Right forelimb (tissue), 1 donor: ENCODE measurements around the gene CDK10.
A peak's percentile ranks its signal among the peaks of the same experiment; 100 is the strongest.
"Not testable (repeated sequence)": the region's sequence is repeated elsewhere in the genome, so short reads cannot be mapped to it uniquely, and the experiment has no call there.

Experiments used
- DNase-seq: peaks from one replicate; pipeline ENCODE4 v3.0.0-alpha.2; 2018

CDK10 gene, protein sequence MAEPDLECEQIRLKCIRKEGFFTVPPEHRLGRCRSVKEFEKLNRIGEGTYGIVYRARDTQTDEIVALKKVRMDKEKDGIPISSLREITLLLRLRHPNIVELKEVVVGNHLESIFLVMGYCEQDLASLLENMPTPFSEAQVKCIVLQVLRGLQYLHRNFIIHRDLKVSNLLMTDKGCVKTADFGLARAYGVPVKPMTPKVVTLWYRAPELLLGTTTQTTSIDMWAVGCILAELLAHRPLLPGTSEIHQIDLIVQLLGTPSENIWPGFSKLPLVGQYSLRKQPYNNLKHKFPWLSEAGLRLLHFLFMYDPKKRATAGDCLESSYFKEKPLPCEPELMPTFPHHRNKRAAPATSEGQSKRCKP

GRCh38 chr16:89686520-89687091 is at the start of gene CDK10:
CDK10 (plus strand) TSS chr16:89686689; CDS start chr16:89686711, 22 bp downstream.
- peak; percentile 97 for DNase-seq

- DNase-seq = no peak
These were observed 49.1 kb upstream of the CDK10 start for GRCh38 chr16:89637379-89637778.

- DNase-seq = no peak
These were observed 48.0 kb upstream of the CDK10 start for GRCh38 chr16:89638455-89638854.

DNA sequence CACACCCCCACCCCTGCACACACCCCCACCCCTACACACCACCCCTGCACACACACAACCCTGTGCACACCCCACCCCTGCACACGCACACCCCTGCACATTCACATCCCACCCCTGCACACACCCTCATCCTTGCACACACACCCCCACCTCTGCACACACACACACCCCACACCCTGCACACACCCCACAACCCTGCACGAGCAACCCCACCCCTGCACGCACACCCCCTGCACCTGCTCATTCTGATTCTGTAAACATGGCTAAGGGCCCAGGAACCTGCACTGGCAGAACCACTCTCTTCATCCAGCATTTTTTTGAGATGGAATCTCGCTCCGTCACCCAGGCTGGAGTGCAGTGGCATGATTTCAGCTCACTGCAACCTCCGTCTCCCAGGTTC is 47.1 kb upstream of the CDK10 start:
- DNase-seq = no peak

DNA sequence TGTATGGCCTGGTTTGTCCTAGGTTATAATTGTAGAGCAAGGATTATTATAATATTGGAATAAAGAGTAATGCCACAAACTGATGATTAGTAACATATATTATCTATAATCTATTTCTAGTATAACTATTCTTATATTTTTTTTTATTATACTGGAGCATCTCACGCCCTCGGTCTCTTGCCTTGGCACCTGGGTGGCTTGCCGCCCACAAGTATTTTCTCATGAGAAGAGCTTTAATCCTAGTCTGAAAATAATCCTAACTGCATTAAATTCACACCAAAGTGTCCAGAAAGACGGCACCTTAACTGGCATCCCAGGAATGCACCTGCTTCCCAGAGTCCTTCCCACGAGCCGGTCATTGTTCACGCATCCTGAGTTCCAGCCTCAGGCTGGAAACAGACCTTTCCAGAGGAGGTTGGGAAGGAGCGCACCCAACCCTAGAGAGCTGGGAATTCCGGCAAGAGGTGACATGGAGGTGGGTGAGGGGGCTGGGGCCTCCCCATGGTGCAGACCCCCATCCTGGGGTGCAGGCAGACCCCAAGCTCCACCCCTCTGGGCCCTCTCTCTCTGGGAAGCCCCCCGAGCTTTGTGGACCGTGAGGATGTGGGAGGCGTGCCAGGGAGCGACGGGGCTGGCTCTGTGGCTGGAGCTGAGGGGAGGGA is 44.9 kb upstream of the CDK10 start:
- no peak for DNase-seq

DNA sequence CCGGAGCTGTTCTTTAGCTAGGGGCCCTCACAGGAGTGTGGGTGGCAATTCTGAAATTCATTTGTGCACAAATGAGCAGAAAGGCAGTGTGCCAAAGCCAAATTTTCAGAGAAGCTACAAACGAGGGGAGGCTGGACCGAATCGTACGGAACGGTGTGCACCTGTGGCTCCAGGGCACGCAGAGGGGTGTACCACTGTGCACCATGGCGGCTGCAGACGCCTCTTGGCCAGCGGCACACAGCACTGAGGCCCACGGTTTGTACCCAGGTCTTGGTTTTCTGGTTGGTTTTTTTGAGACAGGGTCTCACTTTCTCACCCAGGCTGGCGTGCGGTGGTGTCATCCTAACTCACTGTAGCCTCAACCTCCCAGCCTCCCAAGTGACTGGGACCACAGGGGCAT is 43.9 kb upstream of the CDK10 start:
- no peak for DNase-seq

GRCh38 chr16:89643769-89644300 is 42.7 kb upstream of the CDK10 start:
- no peak for DNase-seq

DNA sequence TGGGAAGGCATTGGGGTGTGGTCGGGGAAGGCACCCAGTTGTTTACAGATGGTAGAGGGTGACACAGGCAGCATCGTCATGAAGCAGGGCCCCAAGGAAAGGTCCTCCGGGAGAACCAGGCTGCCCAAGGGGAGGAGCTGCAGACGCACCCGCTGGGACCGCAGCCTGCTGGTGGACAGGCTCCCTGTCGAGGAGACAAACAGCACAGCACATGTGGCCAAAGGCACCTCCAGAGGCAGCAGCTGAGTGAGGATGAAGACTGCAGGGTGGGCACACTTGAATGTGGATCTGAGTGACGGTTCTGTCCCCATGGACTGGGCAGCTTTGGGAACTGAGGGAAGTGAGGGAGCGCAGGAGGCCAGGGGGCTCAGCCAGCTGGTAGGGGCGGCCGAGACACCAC is 41.4 kb upstream of the CDK10 start:
- no peak for DNase-seq

DNA sequence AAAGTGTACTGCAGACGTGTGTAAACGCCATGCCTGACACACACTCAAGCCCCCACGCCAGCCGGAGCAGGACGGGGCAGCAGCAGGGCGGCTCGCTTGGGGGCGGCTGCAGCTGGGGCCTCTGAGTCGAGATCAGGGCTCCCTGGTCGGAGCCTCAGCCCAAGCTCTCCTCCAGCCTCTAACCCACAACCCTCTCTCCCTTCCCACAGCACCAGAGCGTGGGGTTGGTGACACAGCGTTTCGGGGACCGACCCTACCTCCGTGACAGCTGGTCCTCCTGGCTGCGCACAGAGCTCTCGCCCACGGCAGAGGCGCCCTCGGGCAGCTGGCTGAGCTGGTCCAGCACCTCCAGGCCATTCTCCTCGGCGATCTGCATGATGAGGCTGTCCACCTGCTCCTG is 40.2 kb upstream of the CDK10 start:
- no peak for DNase-seq

DNA sequence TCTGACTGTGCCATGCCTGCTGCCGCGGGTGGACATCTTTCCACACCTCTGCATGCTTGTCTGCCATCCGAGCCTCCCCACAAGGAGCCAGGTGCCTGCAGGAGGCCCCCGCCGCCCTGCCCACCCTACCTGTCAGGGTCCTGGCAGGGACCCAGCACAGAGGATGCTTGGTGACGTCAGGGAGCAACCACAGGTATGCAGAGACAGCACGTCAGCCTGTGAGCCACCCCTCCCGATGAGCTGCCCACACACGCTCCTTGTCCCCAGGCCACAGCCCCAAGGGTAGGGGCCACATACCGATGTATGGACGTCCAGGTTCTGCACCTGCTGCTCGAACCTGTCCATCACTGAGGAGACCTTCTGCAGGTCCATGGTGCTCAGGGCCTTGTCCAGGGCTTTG is 39.6 kb upstream of the CDK10 start:
- no peak for DNase-seq

DNA sequence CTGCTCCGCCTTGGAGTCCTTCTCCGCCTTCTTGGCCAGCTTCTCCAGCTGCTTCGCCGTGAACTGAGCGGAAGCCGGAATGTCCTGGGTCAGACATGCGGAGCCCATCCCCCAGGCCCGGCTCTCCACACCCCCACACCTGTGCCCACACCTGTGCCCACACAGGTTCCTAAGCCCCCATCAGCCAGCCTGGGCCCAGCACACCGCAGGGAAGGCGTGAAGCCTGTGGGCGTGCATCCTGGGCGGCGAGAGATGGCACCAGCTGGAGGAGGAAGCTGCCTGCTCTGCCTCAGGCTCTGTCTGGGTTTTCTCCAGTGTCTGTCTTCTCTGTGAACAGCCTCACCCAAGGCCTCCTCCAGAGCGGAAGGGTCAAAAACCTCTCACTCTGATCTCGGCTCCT is 34.9 kb upstream of the CDK10 start:
- no peak for DNase-seq

DNA sequence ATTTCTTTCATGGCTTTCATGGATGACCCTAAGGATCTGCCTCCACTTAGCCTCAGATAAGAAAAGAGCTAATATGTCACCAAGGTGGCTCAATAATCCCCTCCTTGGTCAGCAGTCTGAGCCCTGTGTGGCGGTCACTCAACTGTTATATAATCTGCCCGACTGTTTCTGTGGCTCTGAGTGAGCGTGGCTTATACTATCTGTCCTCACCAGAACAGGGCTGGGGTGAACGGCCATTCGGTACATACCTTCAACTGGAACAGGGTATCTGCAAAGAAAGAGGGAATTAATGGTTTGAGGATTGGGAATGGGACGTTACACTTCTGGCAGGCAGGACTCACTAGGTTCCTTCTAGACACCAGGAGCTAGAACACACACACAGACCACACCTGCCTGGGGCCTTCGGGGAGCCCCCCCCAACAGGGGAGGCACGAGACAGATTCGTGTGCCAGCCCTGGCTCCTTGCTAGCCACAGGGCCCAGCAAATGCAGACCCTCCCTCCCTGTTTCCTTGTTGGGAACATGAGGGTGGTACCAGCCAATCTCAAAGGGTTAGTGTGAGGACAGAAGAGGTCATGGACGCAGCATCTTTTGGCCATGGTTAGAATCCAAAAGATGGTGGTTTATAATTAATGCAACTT is 32.7 kb upstream of the CDK10 start:
- DNase-seq = no peak

DNA sequence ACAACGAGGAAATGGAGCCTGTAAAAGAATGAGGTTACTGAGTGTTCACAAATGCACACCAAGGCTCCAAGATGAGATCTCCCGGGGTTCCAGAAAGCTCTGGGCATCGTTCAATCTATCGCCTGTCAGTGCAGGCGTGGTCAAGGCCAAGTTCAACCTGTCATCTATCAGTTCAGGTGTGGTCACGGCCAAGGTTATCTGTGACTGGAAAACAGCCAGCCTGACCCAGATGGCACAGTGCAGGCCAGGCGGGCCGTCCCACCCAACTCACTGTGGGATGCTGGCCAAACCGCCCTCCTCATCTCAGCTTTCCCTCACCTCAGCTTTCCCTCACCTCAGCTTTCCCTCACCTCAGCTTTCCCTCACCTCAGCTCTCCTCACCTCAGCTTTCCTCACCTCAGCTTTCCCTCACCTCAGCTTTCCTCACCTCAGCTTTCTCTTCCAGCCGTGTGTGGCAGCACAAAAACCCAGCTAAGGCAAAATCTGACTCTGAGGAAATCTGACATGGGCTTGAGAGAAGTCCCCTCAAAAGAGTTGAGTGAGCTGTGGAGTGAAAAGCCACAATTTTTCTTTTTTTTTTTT is 31.3 kb upstream of the CDK10 start:
- DNase-seq = no peak

DNA sequence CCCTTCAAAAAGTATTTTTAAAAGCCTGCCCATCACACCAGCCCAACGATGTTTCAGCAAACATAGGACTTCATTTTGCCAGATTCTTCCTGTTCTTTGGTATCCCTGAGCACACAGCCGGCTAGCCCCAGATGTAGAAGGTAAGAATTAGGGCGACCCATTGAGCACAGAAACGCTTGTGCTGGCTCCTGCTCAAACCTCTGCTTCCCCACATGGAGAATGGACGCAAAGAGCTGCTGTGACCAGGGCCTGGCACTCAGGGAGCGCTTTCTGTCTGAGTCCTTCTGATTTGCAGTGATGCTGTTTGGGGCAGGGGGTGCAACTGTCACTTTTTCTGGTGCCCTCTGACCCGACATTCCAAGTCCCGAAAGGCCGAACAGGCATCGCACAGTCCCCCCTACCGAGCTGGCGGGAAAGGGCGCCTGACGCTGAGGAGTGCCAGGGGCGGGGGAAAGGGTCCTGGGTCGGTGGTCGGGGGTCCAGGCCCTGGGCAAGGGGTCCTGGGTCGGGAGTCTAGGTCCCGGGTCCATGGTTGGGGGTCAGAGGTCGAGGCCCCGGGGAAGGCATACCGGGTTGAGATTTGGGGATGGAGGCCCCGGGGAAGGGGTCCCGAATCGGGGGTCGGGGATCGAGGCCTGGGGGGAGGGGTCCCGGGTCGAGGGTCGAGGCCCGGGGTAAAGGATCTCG is 29.9 kb upstream of the CDK10 start:
- no peak for DNase-seq

DNA sequence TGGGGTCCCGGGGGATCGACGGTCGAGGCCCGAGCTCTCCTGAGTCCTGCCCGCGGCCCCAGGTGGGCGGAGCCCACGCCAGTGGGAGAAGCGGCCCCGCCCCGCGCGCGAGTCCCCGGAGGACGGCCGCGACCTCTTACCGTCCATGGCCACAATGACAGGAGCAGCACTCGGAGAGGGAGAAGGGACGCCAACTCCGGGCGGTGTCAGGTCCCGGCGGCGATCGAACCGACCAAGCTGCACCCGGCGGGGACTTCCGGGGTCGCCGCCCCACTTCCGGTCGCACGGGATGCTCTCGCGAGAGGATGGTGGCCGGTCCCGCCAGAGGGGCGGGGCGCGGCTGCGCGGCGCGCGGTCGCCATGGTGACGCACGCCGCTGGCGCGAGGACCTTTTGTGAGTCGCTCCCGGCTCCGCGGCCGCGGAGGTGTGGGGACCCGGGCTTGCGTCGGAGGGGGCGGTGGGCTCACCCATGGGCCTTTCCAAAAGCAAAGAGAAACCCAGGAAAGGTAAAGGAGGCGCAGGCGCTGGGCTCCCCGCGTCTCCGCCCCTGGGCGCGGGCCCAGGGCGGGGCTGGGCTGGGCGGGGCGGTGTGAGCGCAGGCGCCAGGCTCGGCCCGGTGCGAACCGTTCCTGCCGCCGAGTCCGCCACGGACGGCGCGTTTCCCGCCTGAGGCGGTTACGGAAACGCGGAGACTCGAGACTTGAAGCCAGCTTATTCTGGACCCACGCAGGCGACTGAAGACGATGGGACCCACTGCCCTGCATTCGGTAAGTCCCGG is 28.9 kb upstream of the CDK10 start, which contains the start of the genes CHMP1A and SPATA33:
TSS of gene CHMP1A (minus strand) at position 267 of the 779 bp plus-strand sequence. CDS start at position 147, 120 bp downstream.
TSS of gene SPATA33 (plus strand) at position 395 of the 779 bp plus-strand sequence. CDS start at position 471, 76 bp downstream.
- peak; percentile 95 for DNase-seq

- no peak for DNase-seq
These were observed 28.1 kb upstream of the CDK10 start for GRCh38 chr16:89658221-89658879.

GRCh38 chr16:89660146-89660545 is 26.3 kb upstream of the CDK10 start:
- DNase-seq = no peak

DNA sequence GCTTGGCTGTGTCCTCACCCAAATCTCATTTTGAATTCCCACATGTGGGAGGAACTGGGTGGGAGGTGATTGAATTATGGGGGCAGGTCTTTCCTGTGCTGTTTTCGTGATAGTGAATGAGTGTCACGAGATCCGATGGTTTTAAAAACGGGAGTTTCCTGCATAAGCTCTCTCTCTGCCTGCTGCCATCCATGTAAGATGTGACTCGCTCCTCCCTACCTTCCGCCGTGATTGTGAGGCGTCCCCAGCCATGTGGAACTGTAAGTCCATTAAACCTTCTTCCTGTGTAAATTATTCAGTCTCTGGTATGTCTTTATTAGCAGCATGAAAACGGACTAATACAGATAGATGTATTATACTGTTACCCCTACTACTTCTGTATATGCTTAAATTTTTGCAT is 25.3 kb upstream of the CDK10 start:
- no peak for DNase-seq

GRCh38 chr16:89664238-89664637 is 22.3 kb upstream of the CDK10 start:
- not testable (repeated sequence) for DNase-seq

DNA sequence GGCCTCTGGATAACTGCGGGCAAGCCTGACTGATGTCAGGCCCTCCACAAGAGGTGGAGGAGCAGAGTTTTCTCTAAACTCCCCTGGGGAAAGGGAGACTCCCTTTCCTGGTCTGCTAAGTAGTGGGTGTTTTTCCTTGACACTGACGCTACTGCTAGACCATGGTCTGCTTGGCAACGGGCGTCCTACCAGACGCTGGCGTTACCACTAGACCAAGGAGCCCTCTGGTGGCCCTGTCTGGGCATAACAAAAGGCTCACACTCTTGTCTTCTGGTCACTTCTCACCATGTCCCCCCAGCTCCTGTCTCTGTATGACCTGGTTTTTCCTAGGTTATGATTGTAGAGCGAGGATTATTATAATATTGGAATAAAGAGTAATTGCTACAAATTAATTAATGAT is 19.5 kb upstream of the CDK10 start:
- DNase-seq = not testable (repeated sequence)

GRCh38 chr16:89667633-89668032 is 18.9 kb upstream of the CDK10 start:
- no peak for DNase-seq
